IPS DF 4.7 (cell line): Measurements from ENCODE around the gene CNBD2.
"Not testable (repeated sequence)": the region's sequence is repeated elsewhere in the genome, so short reads cannot be mapped to it uniquely, and the experiment has no call there.

ENCODE experiments used
- DNase-seq: peaks from one replicate; pipeline ENCODE4 v3.0.0-alpha.2; 2013; ENCODE audit warnings: low spot score; ENCODE audit errors: extremely low read depth

Gene CNBD2

GRCh38 chr20:35967979-35968640, at the start of gene CNBD2:
CNBD2 (plus strand) TSS chr20:35968590; CDS start chr20:35968763, 173 bp downstream.
- DNase-seq: no peak

GRCh38 chr20:35920523-35920922, 47.9 kb upstream of the CNBD2 start:
- DNase-seq: no peak

- DNase-seq: no peak
These were observed 39.1 kb upstream of the CNBD2 start for GRCh38 chr20:35929301-35929700.

- no peak for DNase-seq
These were observed 34.3 kb upstream of the CNBD2 start for GRCh38 chr20:35934050-35934449.

GRCh38 chr20:35939264-35939663, 29.1 kb upstream of the CNBD2 start:
- no peak for DNase-seq

- no peak for DNase-seq
These were observed 26.8 kb upstream of the CNBD2 start for GRCh38 chr20:35941620-35942019.

GRCh38 chr20:35942243-35942642, 26.1 kb upstream of the CNBD2 start:
- no peak for DNase-seq

- DNase-seq: no peak
These were observed 20.9 kb upstream of the CNBD2 start for GRCh38 chr20:35947489-35947888.

GRCh38 chr20:35947907-35948306, 20.5 kb upstream of the CNBD2 start:
- DNase-seq: no peak

- no peak for DNase-seq
These were observed 18.3 kb upstream of the CNBD2 start for GRCh38 chr20:35950093-35950492.

GRCh38 chr20:35952080-35952479, 16.3 kb upstream of the CNBD2 start:
- not testable (repeated sequence) for DNase-seq

- no peak for DNase-seq
These were observed 15.7 kb upstream of the CNBD2 start for GRCh38 chr20:35952480-35953386.

GRCh38 chr20:35953387-35954199, 14.8 kb upstream of the CNBD2 start:
- no peak for DNase-seq

GRCh38 chr20:35954200-35954906, 14.0 kb upstream of the CNBD2 start, which contains the start of gene SCAND1:
SCAND1 (minus strand) TSS chr20:35954502; CDS start chr20:35954284, 218 bp downstream.
- peak; percentile 89 for DNase-seq

- no peak for DNase-seq
These were observed 13.5 kb upstream of the CNBD2 start for GRCh38 chr20:35954907-35955251.

GRCh38 chr20:35956616-35957015, 11.8 kb upstream of the CNBD2 start:
- DNase-seq: no peak

- not testable (repeated sequence) for DNase-seq
These were observed 9.1 kb upstream of the CNBD2 start for GRCh38 chr20:35959291-35959690.

- no peak for DNase-seq
These were observed 4.5 kb upstream of the CNBD2 start for GRCh38 chr20:35963878-35964277.

GRCh38 chr20:35968930-35969329, 540 bp downstream of the CNBD2 start:
- no peak for DNase-seq

- no peak for DNase-seq
These were observed 3.6 kb downstream of the CNBD2 start for GRCh38 chr20:35971981-35972380.

- no peak for DNase-seq
These were observed 4.1 kb downstream of the CNBD2 start for GRCh38 chr20:35972462-35972861.
